ENCODE results near the gene SACS. TPM values are rescaled to one million over a fixed set of nuclear protein-coding genes. Genes with fewer than 3 reads are reported as not detected.

SACS gene
- total RNA-seq, 1 experiment from 2014 or later = 53.0 TPM

DNA sequence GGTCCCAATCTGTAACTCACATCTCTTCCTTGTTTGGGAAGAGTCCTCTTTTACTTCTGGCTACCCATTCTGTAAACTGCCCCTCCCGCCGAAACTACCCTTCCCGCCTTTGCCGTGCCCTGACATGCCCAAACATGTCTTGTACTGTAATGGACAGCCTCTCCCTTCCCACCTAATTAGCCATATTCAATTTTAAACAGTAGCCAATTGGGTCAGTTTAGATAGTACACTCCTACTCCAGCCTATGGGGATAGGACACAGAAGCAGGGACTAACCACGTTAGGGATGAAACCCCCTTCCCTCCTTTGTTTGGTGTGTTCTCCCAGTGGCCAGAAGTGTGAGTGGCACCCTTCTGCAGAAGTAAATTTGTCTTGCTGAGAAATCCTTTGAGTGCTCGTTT is 34.2 kb downstream of the SACS start:
- no CpG with 5 or more reads among the region's 6 CpGs for WGBS (ENCODE audit: extremely low coverage, insufficient read length, low lambda C conversion rate)
- H2BK5ac ChIP-seq (ENCODE audit: insufficient read length, low read length) = no peak overlapping the region
- H3K4ac ChIP-seq (ENCODE audit: low read depth, low read length) = no peak overlapping the region
- peak; percentile 76 for DNase-seq
- peak overlapping the region in 2 of 3 experiments; percentile 16 to 91; a peak in 4 of 7 replicates for H3K27ac Mint-ChIP-seq
- H3K36me3 Mint-ChIP-seq (ENCODE audit: insufficient read depth in 1 of 3, low read depth in 3 of 3) = peaks cover 23 to 37% (median 31%) of the 10 kb centered on the region in 3 experiments
- no peak overlapping the region for H3K18ac ChIP-seq (ENCODE audit: insufficient read length, low read depth, low read length)
- no peak overlapping the region for H2BK20ac ChIP-seq (ENCODE audit: low read depth, low read length, poor library complexity, severe bottlenecking)
- no peaks in the 10 kb centered on the region for H3K9me3 ChIP-seq (ENCODE audit: control insufficient read depth, low read depth, low read length)
- no peak overlapping the region for H2BK120ac ChIP-seq (ENCODE audit: low read depth, low read length, poor library complexity, severe bottlenecking)
- TF ChIP-seq, protein P1, sequence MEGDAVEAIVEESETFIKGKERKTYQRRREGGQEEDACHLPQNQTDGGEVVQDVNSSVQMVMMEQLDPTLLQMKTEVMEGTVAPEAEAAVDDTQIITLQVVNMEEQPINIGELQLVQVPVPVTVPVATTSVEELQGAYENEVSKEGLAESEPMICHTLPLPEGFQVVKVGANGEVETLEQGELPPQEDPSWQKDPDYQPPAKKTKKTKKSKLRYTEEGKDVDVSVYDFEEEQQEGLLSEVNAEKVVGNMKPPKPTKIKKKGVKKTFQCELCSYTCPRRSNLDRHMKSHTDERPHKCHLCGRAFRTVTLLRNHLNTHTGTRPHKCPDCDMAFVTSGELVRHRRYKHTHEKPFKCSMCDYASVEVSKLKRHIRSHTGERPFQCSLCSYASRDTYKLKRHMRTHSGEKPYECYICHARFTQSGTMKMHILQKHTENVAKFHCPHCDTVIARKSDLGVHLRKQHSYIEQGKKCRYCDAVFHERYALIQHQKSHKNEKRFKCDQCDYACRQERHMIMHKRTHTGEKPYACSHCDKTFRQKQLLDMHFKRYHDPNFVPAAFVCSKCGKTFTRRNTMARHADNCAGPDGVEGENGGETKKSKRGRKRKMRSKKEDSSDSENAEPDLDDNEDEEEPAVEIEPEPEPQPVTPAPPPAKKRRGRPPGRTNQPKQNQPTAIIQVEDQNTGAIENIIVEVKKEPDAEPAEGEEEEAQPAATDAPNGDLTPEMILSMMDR (conservative IDR thresholded peaks at IDR 0.05) = no peak; the same call in 2 of the 3 replicates
- H4K8ac ChIP-seq (replicated peaks; ENCODE audit: insufficient read length, low read depth, low read length) = no peak overlapping the region
- H3K23me2 ChIP-seq (ENCODE audit: insufficient read length, low read depth, low read length, poor library complexity, severe bottlenecking) = no peaks in the 10 kb centered on the region
- H4K91ac ChIP-seq (ENCODE audit: insufficient read length, low read depth, low read length) = no peak overlapping the region
- no peaks in the 10 kb centered on the region for H3K4me1 ChIP-seq (ENCODE audit: insufficient read depth, low read length)
- H3K27me3 ChIP-seq (ENCODE audit: insufficient read depth, low read length) = no peaks in the 10 kb centered on the region
- peaks cover 19 to 23% of the 10 kb centered on the region in 2 experiments for H3K9me3 Mint-ChIP-seq
- no peak overlapping the region for H3K4me3 Mint-ChIP-seq
- peaks cover 7 to 16% of the 10 kb centered on the region in 2 experiments for H3K4me1 Mint-ChIP-seq
- H3K9ac ChIP-seq (ENCODE audit: extremely low read depth, insufficient read length, low read length) = no peak overlapping the region
- no peak overlapping the region for H2BK12ac ChIP-seq (ENCODE audit: insufficient read length, low read depth, low read length)
- no peak overlapping the region for H3K14ac ChIP-seq (ENCODE audit: insufficient read depth, low read length)
- H3K27ac ChIP-seq (ENCODE audit: insufficient read length, low read depth, low read length) = no peak overlapping the region
- no peaks in the 10 kb centered on the region for H3K27me3 Mint-ChIP-seq (ENCODE audit: low read depth)
- H3K56ac ChIP-seq (ENCODE audit: insufficient read length, low read depth, low read length) = no peak overlapping the region
- H2AK5ac ChIP-seq (ENCODE audit: insufficient read length, low read length) = no peak overlapping the region
- H3K4me2 ChIP-seq (ENCODE audit: insufficient read depth, insufficient read length, low read length) = no peak overlapping the region
- no peak overlapping the region for H3K23ac ChIP-seq (ENCODE audit: insufficient read length, low read depth, low read length)
- H3T11ph ChIP-seq (ENCODE audit: low read length) = no peak overlapping the region
- no peak overlapping the region for H2AFZ ChIP-seq (ENCODE audit: low read length)
- H2BK15ac ChIP-seq (ENCODE audit: low read depth, low read length) = no peak overlapping the region
- H3K79me1 ChIP-seq (ENCODE audit: insufficient read depth, low read depth, low read length, poor library complexity, severe bottlenecking) = no peaks in the 10 kb centered on the region
- H3K79me2 ChIP-seq (ENCODE audit: insufficient read depth, low read length) = no peaks in the 10 kb centered on the region
- no peak overlapping the region for H4K5ac ChIP-seq (ENCODE audit: insufficient read length, low read depth, low read length)
- no peaks in the 10 kb centered on the region for H4K20me1 ChIP-seq (ENCODE audit: control insufficient read depth, insufficient read depth, insufficient read length)
